Thyroid gland (tissue), 4 donors: ENCODE measurements around the gene ERCC3. TPM values are rescaled to one million over a fixed set of nuclear protein-coding genes. Genes with fewer than 3 reads are reported as not detected.

Experiments
- DNase-seq, 2 donors: peaks; one replicate each; pipeline ENCODE4 v3.0.0-alpha.2; 2019
- H3K27ac ChIP-seq, 3 donors: fragments of 200-600 bp; sonication (generic); 1 replicate in 2 of 3; 2 replicates in 1 of 3; pipeline ENCODE4 v1.5.1; 2016 to 2019; ENCODE audit warnings: mild to moderate bottlenecking in 1 of 3, moderate library complexity in 1 of 3
- H3K27me3 ChIP-seq: fragments of 200-600 bp; sonication (generic); one replicate; pipeline ENCODE4 v1.5.1; 2019
- H3K36me3 ChIP-seq, 2 donors: fragments of 200-600 bp; sonication (generic); one replicate each; pipeline ENCODE4 v1.5.1; 2016 to 2019
- H3K4me1 ChIP-seq, 2 donors: fragments of 200-600 bp; sonication (generic); one replicate each; pipeline ENCODE4 v1.5.1; 2017 to 2019
- H3K4me3 ChIP-seq, 3 donors: fragments of 200-600 bp; sonication (generic); replicated peaks in 1 of 3; 1 replicate in 2 of 3; 2 replicates in 1 of 3; pipeline ENCODE4 v1.5.1; 2016; ENCODE audit warnings: mild to moderate bottlenecking in 1 of 3
- H3K9me3 ChIP-seq: fragments of 200-600 bp; sonication (generic); one replicate; pipeline ENCODE4 v1.5.1; 2017
- CTCF ChIP-seq, 6 experiments: fragments of 200-600 bp in 3 of 6; fragments of 450-650 bp in 3 of 6; sonication (generic) in 3 of 6; IDR thresholded peaks; one replicate each; pipeline ENCODE4 v1.5.1; 2016 to 2019; ENCODE audit warnings: antibody characterized with exemption in 6 of 6, mild to moderate bottlenecking in 2 of 6, inconsistent platforms in 1 of 6, moderate library complexity in 1 of 6
- POLR2A ChIP-seq, 2 donors: fragments of 450-650 bp; IDR thresholded peaks; one replicate each; pipeline ENCODE4 v1.6.1; 2017; ENCODE audit warnings: antibody characterized with exemption in 2 of 2, mild to moderate bottlenecking in 2 of 2, moderate library complexity in 1 of 2
- WGBS, 2 donors: methylation state at CpG; one replicate each; pipeline ENCODE4 v1.1.5; 2017; 5-methylcytosine and 5-hydroxymethylcytosine counted together
- intact Hi-C: fragments of 100-400 bp; cut with DNase I; formaldehyde crosslinking; loops from one replicate; pipeline ENCODE4 v1.15.1; 2023
- total RNA-seq, 4 donors: library from RNA; depleted of rRNA; stranded (reverse); fragments of >200 nt; gene quantifications; one replicate each; pipeline ENCODE4 v1.2.3, GENCODE V29; 2016

The ERCC3 gene
- total RNA-seq, 4 donors from 2014 or later: 24.7 to 55.9 (median 36.3) TPM

- 87 to 92% methylated on average over 2 of the region's 2 CpGs for WGBS, 2 donors
- no peak for DNase-seq
- H3K9me3 ChIP-seq: no peaks in the 10 kb centered on the region
- H3K27me3 ChIP-seq: no peaks in the 10 kb centered on the region
- no peak overlapping the region for H3K27ac ChIP-seq
- TF ChIP-seq POLR2A (IDR thresholded peaks at IDR 0.05) (no peak), CTCF (IDR thresholded peaks at IDR 0.05) (no peak)
- H3K36me3 ChIP-seq: peaks cover 55 to 64% of the 10 kb centered on the region in 2 donors
- intact Hi-C loops: no loop called here
- no peaks in the 10 kb centered on the region for H3K4me1 ChIP-seq
- no peak overlapping the region for H3K4me3 ChIP-seq
Observed at GRCh38 chr2:127280693-127281092, 13.3 kb downstream of the ERCC3 start.

- intact Hi-C loops: loop anchor here (10.0 kb wide), 1 partner anchor 205 kb away; no protein-coding TSS in a partner anchor
- WGBS, 2 donors: 86 to 91% methylated on average over 5 of the region's 5 CpGs
- Histone ChIP-seq H3K36me3 (peaks cover 56 to 60% of the 10 kb centered on the region in 2 donors), H3K27ac (no peak overlapping the region), H3K4me1 (no peaks in the 10 kb centered on the region), H3K4me3 (no peak overlapping the region), H3K9me3 (no peaks in the 10 kb centered on the region), H3K27me3 (no peaks in the 10 kb centered on the region)
- TF ChIP-seq CTCF (IDR thresholded peaks at IDR 0.05) (no peak), POLR2A (IDR thresholded peaks at IDR 0.05) (no peak)
- DNase-seq: no peak
Observed at GRCh38 chr2:127279781-127280180, 14.2 kb downstream of the ERCC3 start.

GRCh38 chr2:127278959-127279358, 15.0 kb downstream of the ERCC3 start:
- H3K27ac ChIP-seq: no peak overlapping the region
- 82 to 89% methylated on average over 3 of the region's 3 CpGs for whole genome bisulfite sequencing, 2 donors
- H3K36me3 ChIP-seq: peaks cover 54 to 60% of the 10 kb centered on the region in 2 donors
- no peaks in the 10 kb centered on the region for H3K9me3 ChIP-seq
- H3K4me3 ChIP-seq: no peak overlapping the region
- TF ChIP-seq CTCF (IDR thresholded peaks at IDR 0.05) (no peak), POLR2A (IDR thresholded peaks at IDR 0.05) (no peak)
- intact Hi-C loops: loop anchor here (10.0 kb wide), 1 partner anchor 204 kb away; no protein-coding TSS in a partner anchor
- DNase-seq: no peak
- H3K27me3 ChIP-seq: no peaks in the 10 kb centered on the region
- H3K4me1 ChIP-seq: no peaks in the 10 kb centered on the region

- TF ChIP-seq POLR2A (IDR thresholded peaks at IDR 0.05) (no peak), CTCF (IDR thresholded peaks at IDR 0.05) (no peak)
- WGBS, 2 donors: 96 to 97% methylated on average over 2 of the region's 2 CpGs
Observed at GRCh38 chr2:127277028-127277427, 16.9 kb downstream of the ERCC3 start.

GRCh38 chr2:127275789-127276188, 18.2 kb downstream of the ERCC3 start:
- intact Hi-C loops: loop anchor here (10.0 kb wide), 1 partner anchor 201 kb away; no protein-coding TSS in a partner anchor
- TF ChIP-seq POLR2A (IDR thresholded peaks at IDR 0.05) (no peak), CTCF (IDR thresholded peaks at IDR 0.05) (no peak)
- Histone ChIP-seq H3K4me1 (no peaks in the 10 kb centered on the region), H3K9me3 (no peaks in the 10 kb centered on the region), H3K27ac (no peak overlapping the region), H3K4me3 (no peak overlapping the region), H3K36me3 (peaks cover 68 to 81% of the 10 kb centered on the region in 2 donors), H3K27me3 (no peaks in the 10 kb centered on the region)
- no peak for DNase-seq
- 85 to 88% methylated on average over 9 of the region's 9 CpGs for WGBS, 2 donors

More at GRCh38 chr2:127277028-127277427, 16.9 kb downstream of the ERCC3 start:
- Histone ChIP-seq H3K9me3 (no peaks in the 10 kb centered on the region), H3K4me1 (no peaks in the 10 kb centered on the region), H3K36me3 (peaks cover 57 to 71% of the 10 kb centered on the region in 2 donors), H3K27ac (no peak overlapping the region), H3K4me3 (no peak overlapping the region), H3K27me3 (no peaks in the 10 kb centered on the region)
- intact Hi-C loops: loop anchor here (10.0 kb wide), 1 partner anchor 202 kb away; no protein-coding TSS in a partner anchor
- no peak for DNase-seq
